Subcutaneous abdominal adipose tissue (tissue), 5 donors: ENCODE results near the gene SETBP1.

Source experiments
- H3K27ac ChIP-seq: one replicate; pipeline ENCODE4 v1.7.0; 2013; ENCODE audit warnings: low read depth, mild to moderate bottlenecking, inconsistent platforms, low read length, moderate library complexity
- H3K27me3 ChIP-seq, 5 donors: one replicate each; pipeline ENCODE4 v1.7.0; 2013; ENCODE audit warnings: low read length in 5 of 5, inconsistent platforms in 1 of 5; ENCODE audit not compliant: control insufficient read depth in 5 of 5, insufficient read depth in 4 of 5
- H3K36me3 ChIP-seq, 5 donors: one replicate each; pipeline ENCODE4 v1.7.0; 2013; ENCODE audit warnings: low read length in 5 of 5; ENCODE audit not compliant: control insufficient read depth in 5 of 5, insufficient read depth in 5 of 5
- H3K4me1 ChIP-seq, 5 donors: one replicate each; pipeline ENCODE4 v1.7.0; 2013; ENCODE audit warnings: low read length in 5 of 5, mild to moderate bottlenecking in 3 of 5, moderate library complexity in 1 of 5; ENCODE audit not compliant: control insufficient read depth in 5 of 5, insufficient read depth in 5 of 5
- H3K4me3 ChIP-seq, 5 donors: one replicate each; pipeline ENCODE4 v1.7.0; 2013; ENCODE audit warnings: low read length in 5 of 5, low read depth in 1 of 5
- H3K9ac ChIP-seq, 5 donors: one replicate each; pipeline ENCODE4 v1.7.0; 2013; ENCODE audit warnings: low read length in 5 of 5, mild to moderate bottlenecking in 4 of 5, moderate library complexity in 3 of 5
- H3K9me3 ChIP-seq, 5 donors: one replicate each; pipeline ENCODE4 v1.7.0; 2013; ENCODE audit warnings: low read length in 5 of 5; ENCODE audit not compliant: control insufficient read depth in 5 of 5
- donor health status: healthy.
- donor health status: healthy.
- donor health status: healthy.
- donor health status: healthy.
- donor health status: healthy.

The SETBP1 gene

DNA sequence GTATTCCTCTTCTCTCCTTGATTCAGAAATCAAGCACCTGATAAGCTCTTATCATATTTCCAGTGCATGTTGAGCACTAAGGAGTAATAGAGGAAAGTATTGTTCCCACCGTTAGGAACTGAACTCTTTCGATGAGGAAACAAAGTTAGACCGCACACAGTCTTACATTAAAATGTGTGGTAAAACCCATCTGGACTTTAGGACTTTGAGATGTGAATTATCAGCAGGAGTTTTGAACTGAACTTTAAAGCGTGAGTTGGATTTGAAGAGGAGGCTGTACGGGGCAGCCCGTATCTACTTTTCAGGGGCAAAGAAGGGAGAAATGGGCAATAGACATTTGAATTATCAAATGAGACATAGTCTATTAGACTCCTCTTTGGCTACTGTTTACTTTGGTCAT is 134.4 kb downstream of the SETBP1 start:
- Histone ChIP-seq H3K9ac (no peak overlapping the region), H3K4me3 (no peak overlapping the region), H3K4me1 (peaks cover 0 to 4% (median 0%) of the 10 kb centered on the region in 5 donors), H3K36me3 (no peaks in the 10 kb centered on the region), H3K9me3 (no peaks in the 10 kb centered on the region), H3K27ac (no peak overlapping the region), H3K27me3 (no peaks in the 10 kb centered on the region)

DNA sequence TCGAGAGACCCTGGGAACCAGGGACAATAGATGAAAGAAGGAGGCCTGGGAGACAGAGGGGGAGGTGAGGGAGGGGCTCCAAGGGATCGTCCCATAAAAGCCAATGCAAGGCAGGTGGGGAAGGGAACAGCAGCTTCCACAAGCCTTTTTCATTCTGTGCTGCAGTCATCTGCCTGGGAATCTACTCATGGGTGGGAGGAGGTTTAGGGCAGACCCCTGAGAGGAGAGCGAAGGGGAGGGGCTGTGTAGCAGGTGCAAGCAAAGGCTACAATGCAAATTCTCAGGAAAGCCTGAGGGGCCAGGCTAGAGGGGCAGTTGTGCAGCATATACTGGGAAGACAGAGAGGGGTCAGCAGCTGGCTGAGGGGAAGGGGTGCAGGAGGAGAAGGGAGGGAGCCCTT is 135.4 kb downstream of the SETBP1 start:
- Histone ChIP-seq H3K4me3 (no peak overlapping the region), H3K36me3 (no peaks in the 10 kb centered on the region)

DNA sequence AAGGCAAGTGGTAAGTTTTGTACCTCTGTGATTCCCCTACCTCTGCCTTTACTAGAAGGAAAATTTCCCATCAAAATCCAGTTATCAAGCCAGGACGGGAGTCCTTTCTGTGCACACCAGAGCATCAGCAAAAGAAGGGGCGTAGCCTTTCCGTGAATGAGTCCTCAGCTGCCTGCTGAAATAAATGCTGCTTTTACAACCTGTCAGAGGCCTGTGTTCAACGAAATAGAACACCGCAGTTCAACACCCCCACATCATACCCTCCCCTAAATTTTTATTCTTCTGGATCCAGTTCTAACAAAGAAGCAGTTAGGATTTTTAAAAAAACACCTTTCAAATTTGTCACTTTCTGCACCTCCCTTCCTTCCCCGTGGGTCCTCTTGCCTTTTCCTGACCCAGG is 135.8 kb downstream of the SETBP1 start:
- no peaks in the 10 kb centered on the region for H3K36me3 ChIP-seq
- H3K9ac ChIP-seq = no peak overlapping the region
- no peaks in the 10 kb centered on the region for H3K9me3 ChIP-seq
- no peaks in the 10 kb centered on the region for H3K27me3 ChIP-seq
- H3K27ac ChIP-seq = no peak overlapping the region
- H3K4me1 ChIP-seq = peaks cover 0 to 5% (median 0%) of the 10 kb centered on the region in 5 donors
- no peak overlapping the region for H3K4me3 ChIP-seq

More for the DNA sequence above, 135.4 kb downstream of the SETBP1 start:
- Histone ChIP-seq H3K27me3 (no peaks in the 10 kb centered on the region), H3K27ac (no peak overlapping the region), H3K4me1 (peaks cover 0 to 5% (median 0%) of the 10 kb centered on the region in 5 donors), H3K9ac (no peak overlapping the region), H3K9me3 (no peaks in the 10 kb centered on the region)

DNA sequence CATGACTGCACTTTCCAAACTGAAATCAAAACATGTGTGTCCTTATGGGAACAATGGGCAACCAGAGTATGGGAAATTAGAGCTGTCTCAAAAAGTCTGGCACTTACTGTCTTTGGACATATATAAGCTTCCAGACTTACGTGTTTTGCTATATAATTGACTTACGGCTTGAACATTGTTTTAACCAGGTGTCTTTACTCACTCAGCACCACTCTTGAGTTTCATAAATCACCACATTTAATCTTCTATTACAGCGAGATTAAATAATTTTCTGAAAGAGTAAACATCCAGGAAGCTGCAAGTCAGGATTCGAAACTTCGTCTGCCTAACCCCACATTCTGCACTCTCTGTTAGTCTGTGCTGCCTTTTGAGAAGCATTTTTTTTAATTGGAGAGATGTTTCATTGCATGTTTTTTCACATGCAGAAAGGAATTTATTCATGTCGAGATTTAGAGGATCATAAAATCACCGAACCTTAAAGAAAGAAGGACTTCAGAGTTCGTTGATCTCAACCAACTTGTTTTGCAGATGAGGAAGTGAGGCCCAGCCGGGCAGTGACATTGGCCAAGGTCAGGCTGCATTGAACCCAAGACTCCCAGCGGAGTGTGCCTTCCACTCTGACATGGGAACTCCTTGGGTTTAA is 137.3 kb downstream of the SETBP1 start:
- Histone ChIP-seq H3K36me3 (no peaks in the 10 kb centered on the region), H3K27ac (no peak overlapping the region), H3K27me3 (no peaks in the 10 kb centered on the region), H3K4me1 (peaks cover 0 to 5% (median 0%) of the 10 kb centered on the region in 5 donors), H3K9ac (no peak overlapping the region), H3K4me3 (no peak overlapping the region), H3K9me3 (no peaks in the 10 kb centered on the region)

DNA sequence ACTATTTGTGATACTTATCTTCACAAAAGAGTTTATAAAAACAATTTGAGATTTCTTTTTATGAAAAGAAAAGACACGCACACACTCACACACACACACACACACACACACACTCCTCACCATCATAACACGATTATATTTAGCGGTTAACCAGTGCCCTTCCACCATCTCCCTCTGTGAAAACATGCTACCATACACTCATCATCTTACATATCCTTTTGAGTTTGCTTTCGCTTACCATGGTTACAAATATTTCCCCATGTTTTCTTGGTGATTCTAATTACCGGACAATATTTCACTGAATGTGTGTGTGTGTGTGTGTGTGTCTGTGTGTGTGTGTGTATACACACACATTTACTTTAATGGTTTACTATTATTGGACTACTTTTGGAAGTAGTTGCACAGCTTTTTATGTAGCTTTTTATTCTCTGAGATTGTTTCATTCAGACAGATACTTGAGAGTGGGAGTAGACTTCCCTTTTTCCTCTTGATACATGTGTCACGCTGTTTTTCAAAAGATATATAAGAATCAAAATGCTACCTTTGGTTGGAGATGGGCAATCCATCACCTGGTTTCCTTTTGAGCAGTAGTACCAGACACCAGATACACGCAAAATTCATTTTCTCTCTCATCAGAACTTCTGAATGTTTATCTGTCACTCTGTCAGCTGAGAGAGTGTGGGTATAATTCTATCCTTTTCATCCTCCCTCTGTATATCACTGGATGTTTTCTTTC is 138.1 kb downstream of the SETBP1 start:
- Histone ChIP-seq H3K27ac (no peak overlapping the region), H3K4me3 (no peak overlapping the region), H3K27me3 (no peaks in the 10 kb centered on the region), H3K9me3 (no peaks in the 10 kb centered on the region), H3K36me3 (no peaks in the 10 kb centered on the region), H3K9ac (no peak overlapping the region), H3K4me1 (peaks cover 0 to 5% (median 0%) of the 10 kb centered on the region in 5 donors)

DNA sequence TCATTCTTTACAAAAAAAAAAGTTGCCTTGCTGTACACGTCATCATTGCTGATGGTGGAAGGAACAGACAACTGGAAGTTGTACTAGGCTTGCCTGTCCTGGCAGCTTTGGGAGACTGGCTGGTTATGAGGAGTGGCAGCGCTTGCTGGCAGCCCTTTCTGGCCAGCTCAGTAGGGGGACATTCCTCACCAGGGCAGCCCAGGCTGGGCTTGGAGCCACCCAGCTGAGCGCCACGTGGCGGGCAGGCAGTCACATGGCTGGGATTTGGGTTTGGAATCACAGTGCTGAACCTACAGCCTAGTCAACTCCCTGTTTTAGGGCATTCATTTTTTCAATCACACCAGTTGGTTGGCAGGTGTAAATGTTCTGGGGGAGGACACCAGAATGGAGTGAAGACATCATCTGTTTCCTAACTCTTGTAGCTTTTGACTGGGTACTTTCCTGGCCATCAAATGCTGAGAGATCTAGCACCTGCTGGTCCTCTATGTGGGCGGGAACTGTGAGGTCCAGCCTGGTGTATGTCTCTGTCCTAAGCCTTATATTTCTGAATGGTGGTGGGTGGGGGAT is 139.3 kb downstream of the SETBP1 start:
- Histone ChIP-seq H3K27me3 (no peaks in the 10 kb centered on the region), H3K27ac (no peak overlapping the region), H3K36me3 (no peaks in the 10 kb centered on the region), H3K4me3 (no peak overlapping the region), H3K9ac (no peak overlapping the region), H3K9me3 (no peaks in the 10 kb centered on the region), H3K4me1 (peaks cover 0 to 5% (median 0%) of the 10 kb centered on the region in 5 donors)

DNA sequence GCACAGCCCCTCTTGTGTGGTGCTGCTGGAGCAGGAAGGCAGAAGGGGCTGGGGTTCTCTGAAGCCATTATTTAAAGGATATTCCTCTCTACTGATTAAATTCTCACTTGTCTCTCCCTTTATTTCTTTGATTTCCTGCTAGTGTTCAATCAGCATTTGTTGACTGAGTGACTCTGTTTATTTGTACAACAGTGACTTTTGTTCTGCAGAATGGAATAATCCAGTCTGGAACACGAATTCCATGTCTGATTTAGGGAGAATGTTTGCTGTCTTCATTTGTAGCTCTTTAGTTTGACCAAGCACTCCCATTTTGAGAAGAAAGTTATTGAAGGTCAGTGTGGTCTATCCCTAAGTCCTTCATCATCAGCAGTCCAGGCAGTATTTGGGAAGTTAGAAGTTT is 141.2 kb downstream of the SETBP1 start:
- H3K4me1 ChIP-seq = peaks cover 0 to 15% (median 10%) of the 10 kb centered on the region in 5 donors
- no peaks in the 10 kb centered on the region for H3K27me3 ChIP-seq
- H3K9me3 ChIP-seq = no peaks in the 10 kb centered on the region
- H3K4me3 ChIP-seq = no peak overlapping the region
- H3K36me3 ChIP-seq = no peaks in the 10 kb centered on the region
- H3K27ac ChIP-seq = no peak overlapping the region
- no peak overlapping the region for H3K9ac ChIP-seq

DNA sequence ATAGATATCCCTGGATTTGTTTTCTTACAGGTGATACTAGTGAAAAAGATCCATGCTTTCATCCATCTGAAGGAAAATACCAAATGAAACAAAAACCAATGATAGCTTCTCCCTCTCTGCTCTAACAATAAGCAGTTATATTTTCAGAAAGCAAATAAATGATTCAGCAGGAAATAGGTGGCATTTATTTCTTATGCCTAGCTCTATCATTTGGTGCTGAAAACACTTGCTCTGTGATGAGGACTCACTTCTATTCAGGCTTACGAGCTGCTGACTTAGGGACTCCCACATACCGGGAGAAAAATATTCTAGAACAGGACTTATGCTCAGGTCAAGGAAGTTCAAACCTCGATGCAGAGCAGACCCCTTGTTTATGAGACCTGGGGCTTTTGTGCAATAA is 142.6 kb downstream of the SETBP1 start:
- Histone ChIP-seq H3K36me3 (no peaks in the 10 kb centered on the region), H3K4me1 (peaks cover 0 to 29% (median 18%) of the 10 kb centered on the region in 5 donors), H3K27me3 (no peaks in the 10 kb centered on the region), H3K9ac (no peak overlapping the region), H3K4me3 (no peak overlapping the region), H3K9me3 (no peaks in the 10 kb centered on the region), H3K27ac (no peak overlapping the region)

DNA sequence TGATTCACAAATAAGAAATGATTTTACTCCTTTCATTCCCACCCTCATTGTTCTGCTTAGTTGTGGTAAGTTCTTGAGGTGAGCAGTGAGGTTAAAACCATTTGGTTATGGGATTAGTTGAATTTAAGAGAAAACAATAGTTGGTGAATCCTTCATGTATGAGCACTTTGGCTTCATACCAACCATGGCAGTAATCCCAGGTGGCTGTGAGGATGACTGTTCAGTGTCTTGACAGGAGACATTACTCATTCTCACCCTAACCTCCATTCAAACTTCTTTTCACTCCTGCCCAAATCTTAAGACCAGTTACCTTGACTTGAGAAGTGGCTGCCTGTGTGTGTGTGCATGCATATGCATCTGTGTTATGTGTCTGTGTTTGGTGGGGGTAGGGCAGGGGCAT is 143.1 kb downstream of the SETBP1 start:
- Histone ChIP-seq H3K4me3 (no peak overlapping the region), H3K9ac (no peak overlapping the region), H3K27ac (no peak overlapping the region), H3K9me3 (no peaks in the 10 kb centered on the region), H3K36me3 (no peaks in the 10 kb centered on the region), H3K27me3 (no peaks in the 10 kb centered on the region), H3K4me1 (peaks cover 0 to 34% (median 18%) of the 10 kb centered on the region in 5 donors)

DNA sequence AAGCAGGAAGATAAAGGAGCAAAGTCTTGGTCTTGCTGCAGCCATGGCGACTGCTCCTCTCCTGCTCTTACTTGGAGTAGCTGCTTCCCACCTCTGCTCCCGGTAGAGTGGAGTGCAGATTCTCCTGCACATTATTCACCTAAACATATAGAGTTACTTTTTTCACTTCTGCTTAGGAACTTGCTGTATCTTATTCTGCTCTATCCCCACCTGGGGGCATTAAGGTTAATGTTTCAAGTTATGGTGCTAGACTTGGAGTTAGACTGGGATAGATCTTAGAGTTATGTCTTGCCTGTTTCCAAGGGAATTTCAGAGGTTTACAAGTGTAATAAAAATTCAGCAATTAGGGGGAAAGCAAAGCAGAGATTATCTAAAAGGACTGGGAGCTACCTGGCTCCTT is 144.2 kb downstream of the SETBP1 start:
- Histone ChIP-seq H3K27ac (no peak overlapping the region), H3K9ac (no peak overlapping the region), H3K36me3 (no peaks in the 10 kb centered on the region), H3K27me3 (no peaks in the 10 kb centered on the region), H3K9me3 (no peaks in the 10 kb centered on the region), H3K4me3 (no peak overlapping the region), H3K4me1 (peaks cover 0 to 34% (median 18%) of the 10 kb centered on the region in 5 donors)
